Body of pancreas (tissue), 4 donors: Measurements from ENCODE around the gene CDC16. TPM values are rescaled to one million over a fixed set of nuclear protein-coding genes. Genes with fewer than 3 reads are reported as not detected.

Source experiments
- ATAC-seq: fragments of 150-250 bp; one replicate; pipeline ENCODE4 v1.9.1; 2016
- DNase-seq, 4 donors: peaks; one replicate each; pipeline ENCODE4 v3.0.0-alpha.2; 2019
- H3K27ac ChIP-seq, 4 donors: fragments of 200-600 bp; sonication (generic); 1 replicate in 3 of 4; 2 replicates in 1 of 4; pipeline versions ENCODE4 v1.5.1 to v1.6.1; 2016 to 2019; ENCODE audit warnings: mild to moderate bottlenecking in 1 of 4, mixed read lengths in 1 of 4, moderate library complexity in 1 of 4
- H3K27me3 ChIP-seq, 2 donors: fragments of 200-600 bp; sonication (generic); one replicate each; pipeline ENCODE4 v1.6.0; 2016; ENCODE audit warnings: mild to moderate bottlenecking in 1 of 2
- H3K36me3 ChIP-seq, 2 donors: fragments of 200-600 bp; sonication (generic); replicated peaks in 1 of 2; 2 replicates each; pipeline ENCODE4 v1.5.1; 2016; ENCODE audit warnings: low read depth in 2 of 2; ENCODE audit not compliant: insufficient read depth in 1 of 2
- H3K4me1 ChIP-seq: fragments of 200-600 bp; sonication (generic); one replicate; pipeline ENCODE4 v1.6.0; 2016
- H3K4me3 ChIP-seq, 2 donors: fragments of 200-600 bp; sonication (generic); 1 replicate in 1 of 2; 2 replicates in 1 of 2; pipeline ENCODE4 v1.5.1; 2016 to 2019
- H3K9me3 ChIP-seq, 3 donors: fragments of 200-600 bp; sonication (generic); 1 replicate in 2 of 3; 2 replicates in 1 of 3; pipeline ENCODE4 v1.5.1; 2016
- CTCF ChIP-seq, 7 experiments: fragments of 450-650 bp in 4 of 7; fragments of 200-600 bp in 3 of 7; sonication (generic) in 3 of 7; IDR thresholded peaks; one replicate each; pipeline ENCODE4 v1.5.1; 2016 to 2019; ENCODE audit warnings: antibody characterized with exemption in 7 of 7
- POLR2A ChIP-seq, 3 donors: fragments of 450-650 bp; IDR thresholded peaks; one replicate each; pipeline ENCODE4 v1.6.1; 2016; ENCODE audit warnings: antibody characterized with exemption in 3 of 3, mild to moderate bottlenecking in 2 of 3
- WGBS, 2 donors: methylation state at CpG; one replicate each; pipeline ENCODE4 v1.1.5; 2017; 5-methylcytosine and 5-hydroxymethylcytosine counted together
- intact Hi-C: fragments of 100-400 bp; cut with DNase I; formaldehyde crosslinking; loops from one replicate; pipeline ENCODE4 v1.15.1; 2023
- total RNA-seq, 2 donors: library from RNA; depleted of rRNA; stranded (reverse); fragments of >200 nt; gene quantifications; one replicate each; pipeline ENCODE4 v1.1.0, GENCODE V29; 2016

CDC16 gene
- total RNA-seq, 2 donors from 2014 or later: 46.7 to 63.9 TPM

DNA sequence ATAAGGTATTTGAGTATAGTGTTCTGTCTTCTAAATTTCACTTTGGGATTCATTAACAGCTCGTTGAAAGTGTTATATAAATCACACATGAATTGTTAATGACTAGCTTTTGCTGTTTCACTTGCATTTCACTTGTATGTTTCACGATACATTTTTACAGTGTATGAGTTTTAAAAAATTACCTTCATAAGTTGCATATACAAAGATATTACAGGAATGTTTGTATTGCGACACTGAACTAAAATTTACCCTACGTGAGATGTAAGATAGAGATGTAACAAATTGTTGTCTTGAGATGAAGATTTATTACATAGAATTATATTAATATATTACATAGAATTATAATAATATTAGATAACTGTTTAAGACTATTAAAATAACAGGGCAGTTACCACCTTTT lies 1.5 kb downstream of the CDC16 start:
- 47 to 48% methylated on average over 4 of the region's 4 CpGs for WGBS, 2 donors
- intact Hi-C loops: no loop called here
- Histone ChIP-seq H3K4me1 (peaks cover 12% of the 10 kb centered on the region), H3K36me3 (peaks cover 18 to 27% of the 10 kb centered on the region in 2 donors), H3K9me3 (no peaks in the 10 kb centered on the region), H3K27ac (peak overlapping the region in 1 of 4 donors; percentile 80), H3K27me3 (no peaks in the 10 kb centered on the region), H3K4me3 (no peak overlapping the region)
- TF ChIP-seq CTCF (IDR thresholded peaks at IDR 0.05) (no peak), POLR2A (IDR thresholded peaks at IDR 0.05) (no peak)
- ATAC-seq (no peak), DNase-seq (no peak)

DNA sequence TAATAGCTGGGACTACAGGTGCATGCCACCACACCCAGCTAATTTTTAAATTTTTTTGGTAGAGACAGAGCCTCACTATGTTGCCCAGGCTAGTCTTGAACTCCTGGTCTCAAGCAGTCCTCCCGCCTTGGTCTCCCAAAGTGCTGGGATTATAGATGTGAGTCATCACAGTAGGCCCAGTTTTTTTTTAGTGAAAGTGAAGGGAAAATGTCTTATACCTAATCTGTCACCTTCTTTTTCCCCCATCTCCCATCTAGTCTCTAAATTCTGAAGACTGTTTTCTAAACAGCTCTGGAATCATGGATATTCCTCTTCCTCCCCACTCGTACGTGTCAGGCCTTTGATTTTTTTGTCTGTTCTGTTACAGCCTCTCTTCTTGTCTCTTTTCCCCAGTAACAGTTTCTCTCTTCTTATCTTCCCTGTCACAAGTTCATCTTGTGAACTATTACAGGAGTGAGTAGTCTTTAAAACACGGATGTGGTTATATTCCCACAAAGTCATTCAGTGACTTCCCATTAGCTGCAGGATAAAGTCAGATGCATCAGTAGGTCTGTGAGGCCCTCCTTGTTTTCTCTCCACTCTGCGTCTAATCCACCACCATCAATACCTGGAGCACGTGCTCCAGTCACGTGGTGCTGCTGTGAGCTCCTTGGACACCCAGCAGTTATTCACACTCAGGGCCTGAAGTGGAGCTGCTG lies 2.9 kb downstream of the CDC16 start:
- 77 to 86% methylated on average over 7 of the region's 7 CpGs for WGBS, 2 donors

DNA sequence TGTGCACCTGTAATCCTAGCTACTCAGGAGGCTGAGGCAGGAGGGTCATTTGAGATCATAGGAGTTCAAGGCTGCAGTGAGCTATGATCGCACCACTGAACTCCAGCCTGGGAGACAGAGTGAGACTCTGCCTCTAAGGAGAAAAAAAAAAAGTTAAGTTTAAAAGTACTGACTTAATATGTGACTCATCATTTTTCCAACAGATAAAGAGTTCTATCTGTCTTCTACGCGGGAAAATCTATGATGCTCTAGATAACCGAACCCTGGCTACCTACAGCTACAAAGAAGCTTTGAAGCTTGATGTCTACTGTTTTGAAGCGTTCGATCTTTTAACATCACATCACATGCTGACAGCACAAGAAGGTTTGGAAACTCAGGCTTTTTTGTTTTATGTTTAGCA lies 7.2 kb downstream of the CDC16 start:
- Histone ChIP-seq H3K9me3 (no peaks in the 10 kb centered on the region), H3K4me1 (no peaks in the 10 kb centered on the region), H3K4me3 (no peak overlapping the region), H3K27me3 (no peaks in the 10 kb centered on the region), H3K27ac (no peak overlapping the region), H3K36me3 (peaks cover 33 to 63% of the 10 kb centered on the region in 2 donors)
- intact Hi-C loops: no loop called here
- TF ChIP-seq CTCF (IDR thresholded peaks at IDR 0.05) (no peak), POLR2A (IDR thresholded peaks at IDR 0.05) (no peak)
- ATAC-seq (no peak), DNase-seq (no peak)
- WGBS, 2 donors: 78 to 84% methylated on average over 6 of the region's 6 CpGs

More for the DNA sequence above, 2.9 kb downstream of the CDC16 start:
- Histone ChIP-seq H3K27ac (no peak overlapping the region), H3K27me3 (no peaks in the 10 kb centered on the region), H3K36me3 (peaks cover 27 to 39% of the 10 kb centered on the region in 2 donors), H3K4me1 (peaks cover 12% of the 10 kb centered on the region), H3K4me3 (no peak overlapping the region), H3K9me3 (no peaks in the 10 kb centered on the region)
- ATAC-seq (no peak), DNase-seq (no peak)
- no peak for TF ChIP-seq CTCF (IDR thresholded peaks at IDR 0.05)
- no peak for TF ChIP-seq POLR2A (IDR thresholded peaks at IDR 0.05)
- intact Hi-C loops: no loop called here

GRCh38 chr13:114243971-114244370 lies 9.3 kb downstream of the CDC16 start:
- Histone ChIP-seq H3K4me3 (no peak overlapping the region), H3K27me3 (no peaks in the 10 kb centered on the region), H3K36me3 (peaks cover 24 to 62% of the 10 kb centered on the region in 2 donors), H3K4me1 (no peaks in the 10 kb centered on the region), H3K9me3 (no peaks in the 10 kb centered on the region), H3K27ac (no peak overlapping the region)
- intact Hi-C loops: no loop called here
- ATAC-seq: no peak
- TF ChIP-seq POLR2A (IDR thresholded peaks at IDR 0.05) (no peak), CTCF (IDR thresholded peaks at IDR 0.05) (no peak)
- no peak for DNase-seq
- 91 to 97% methylated on average over 3 of the region's 3 CpGs for WGBS, 2 donors

GRCh38 chr13:114244637-114245036 lies 9.9 kb downstream of the CDC16 start:
- 73 to 88% methylated on average over 5 of the region's 5 CpGs for WGBS, 2 donors
- Histone ChIP-seq H3K4me1 (no peaks in the 10 kb centered on the region), H3K27ac (no peak overlapping the region)

More at GRCh38 chr13:114244637-114245036, 9.9 kb downstream of the CDC16 start:
- no peak overlapping the region for H3K4me3 ChIP-seq
- H3K27me3 ChIP-seq: no peaks in the 10 kb centered on the region
- TF ChIP-seq CTCF (IDR thresholded peaks at IDR 0.05): no peak
- TF ChIP-seq POLR2A (IDR thresholded peaks at IDR 0.05): no peak
- DNase-seq: no peak
- intact Hi-C loops: no loop called here
- H3K36me3 ChIP-seq: peaks cover 23 to 61% of the 10 kb centered on the region in 2 donors
- no peak for ATAC-seq
- H3K9me3 ChIP-seq: no peaks in the 10 kb centered on the region
